Measurements from ENCODE around the gene HS6ST2.

Gene HS6ST2

GRCh38 chrX:132664273-132664672, 294.2 kb downstream of the HS6ST2 start:
- Mint-ChIP-seq H3K36me3 (no peaks in the 10 kb centered on the region), H3K9me3 (no peaks in the 10 kb centered on the region), H3K4me3 (no peak overlapping the region), H3K27me3 (peaks cover 3% of the 10 kb centered on the region), H3K4me1 (no peaks in the 10 kb centered on the region), H3K27ac (no peak overlapping the region)
- DNase-seq = no peak
- CTCF ChIA-PET = no interaction called here

GRCh38 chrX:132662844-132663243, 295.6 kb downstream of the HS6ST2 start:
- no peaks in the 10 kb centered on the region for H3K9me3 Mint-ChIP-seq
- CTCF ChIA-PET = no interaction called here
- no peak for DNase-seq
- no peak overlapping the region for H3K27ac Mint-ChIP-seq
- H3K4me1 Mint-ChIP-seq = no peaks in the 10 kb centered on the region
- H3K27me3 Mint-ChIP-seq = peaks cover 3% of the 10 kb centered on the region
- H3K4me3 Mint-ChIP-seq = no peak overlapping the region
- no peaks in the 10 kb centered on the region for H3K36me3 Mint-ChIP-seq

- H3K36me3 Mint-ChIP-seq = no peaks in the 10 kb centered on the region
- no peak overlapping the region for H3K27ac Mint-ChIP-seq
- no peak for DNase-seq
- CTCF ChIA-PET = no interaction called here
- no peaks in the 10 kb centered on the region for H3K4me1 Mint-ChIP-seq
- H3K9me3 Mint-ChIP-seq = no peaks in the 10 kb centered on the region
- H3K4me3 Mint-ChIP-seq = no peak overlapping the region
- no peaks in the 10 kb centered on the region for H3K27me3 Mint-ChIP-seq
Measured at GRCh38 chrX:132657876-132658275, 300.6 kb downstream of the HS6ST2 start.

- no peaks in the 10 kb centered on the region for H3K27me3 Mint-ChIP-seq
Measured at GRCh38 chrX:132652871-132653270, 305.6 kb downstream of the HS6ST2 start.

GRCh38 chrX:132651421-132652086, 306.9 kb downstream of the HS6ST2 start:
- Mint-ChIP-seq H3K27ac (no peak overlapping the region), H3K4me3 (no peak overlapping the region), H3K27me3 (no peaks in the 10 kb centered on the region), H3K9me3 (no peaks in the 10 kb centered on the region), H3K4me1 (no peaks in the 10 kb centered on the region), H3K36me3 (no peaks in the 10 kb centered on the region)
- CTCF ChIA-PET = no interaction called here
- no peak for DNase-seq

More at GRCh38 chrX:132652871-132653270, 305.6 kb downstream of the HS6ST2 start:
- Mint-ChIP-seq H3K36me3 (no peaks in the 10 kb centered on the region), H3K4me3 (no peak overlapping the region), H3K4me1 (no peaks in the 10 kb centered on the region), H3K9me3 (no peaks in the 10 kb centered on the region), H3K27ac (no peak overlapping the region)
- CTCF ChIA-PET = interaction anchor here (0.6 kb wide), 1 partner anchor 319 kb away, joined by 3 read pairs; no protein-coding TSS in a partner anchor
- no peak for DNase-seq

- no peaks in the 10 kb centered on the region for H3K27me3 Mint-ChIP-seq
- H3K36me3 Mint-ChIP-seq = no peaks in the 10 kb centered on the region
- no peaks in the 10 kb centered on the region for H3K9me3 Mint-ChIP-seq
- no peak overlapping the region for H3K4me3 Mint-ChIP-seq
- CTCF ChIA-PET = no interaction called here
- no peaks in the 10 kb centered on the region for H3K4me1 Mint-ChIP-seq
- H3K27ac Mint-ChIP-seq = no peak overlapping the region
- no peak for DNase-seq
Measured at GRCh38 chrX:132648895-132649294, 309.5 kb downstream of the HS6ST2 start.

- Mint-ChIP-seq H3K27me3 (peaks cover 8% of the 10 kb centered on the region), H3K36me3 (no peaks in the 10 kb centered on the region), H3K4me1 (no peaks in the 10 kb centered on the region), H3K27ac (no peak overlapping the region), H3K4me3 (no peak overlapping the region), H3K9me3 (no peaks in the 10 kb centered on the region)
- DNase-seq = no peak
- CTCF ChIA-PET = no interaction called here
Measured at GRCh38 chrX:132639446-132639845, 319.0 kb downstream of the HS6ST2 start.

- Mint-ChIP-seq H3K9me3 (no peaks in the 10 kb centered on the region), H3K36me3 (no peaks in the 10 kb centered on the region), H3K4me1 (no peaks in the 10 kb centered on the region), H3K27ac (no peak overlapping the region), H3K4me3 (no peak overlapping the region), H3K27me3 (peaks cover 8% of the 10 kb centered on the region)
- CTCF ChIA-PET = no interaction called here
- no peak for DNase-seq
Measured at GRCh38 chrX:132638313-132638712, 320.1 kb downstream of the HS6ST2 start.

GRCh38 chrX:132636080-132636479, 322.3 kb downstream of the HS6ST2 start:
- Mint-ChIP-seq H3K4me1 (no peaks in the 10 kb centered on the region), H3K27me3 (peaks cover 8% of the 10 kb centered on the region), H3K9me3 (no peaks in the 10 kb centered on the region), H3K36me3 (no peaks in the 10 kb centered on the region), H3K27ac (no peak overlapping the region), H3K4me3 (no peak overlapping the region)
- no peak for DNase-seq
- CTCF ChIA-PET = no interaction called here

- Mint-ChIP-seq H3K27me3 (peaks cover 6% of the 10 kb centered on the region), H3K9me3 (no peaks in the 10 kb centered on the region), H3K36me3 (no peaks in the 10 kb centered on the region), H3K4me3 (no peak overlapping the region), H3K27ac (no peak overlapping the region), H3K4me1 (no peaks in the 10 kb centered on the region)
- CTCF ChIA-PET = no interaction called here
- no peak for DNase-seq
Measured at GRCh38 chrX:132634521-132634920, 323.9 kb downstream of the HS6ST2 start.

GRCh38 chrX:132631579-132632232, 326.7 kb downstream of the HS6ST2 start:
- peaks cover 3% of the 10 kb centered on the region for H3K27me3 Mint-ChIP-seq
- DNase-seq = no peak
- CTCF ChIA-PET = interaction anchor here (0.6 to 1.7 kb wide), 9 partner anchors 10 to 804 kb away, joined by 3 to 6 read pairs (median 4); partner anchors contain the start of gene RAP2C
- no peak overlapping the region for H3K27ac Mint-ChIP-seq
- H3K4me3 Mint-ChIP-seq = no peak overlapping the region
- no peaks in the 10 kb centered on the region for H3K9me3 Mint-ChIP-seq
- H3K36me3 Mint-ChIP-seq = no peaks in the 10 kb centered on the region
- H3K4me1 Mint-ChIP-seq = no peaks in the 10 kb centered on the region

- no peak for DNase-seq
- H3K27me3 Mint-ChIP-seq = peaks cover 3% of the 10 kb centered on the region
- H3K36me3 Mint-ChIP-seq = no peaks in the 10 kb centered on the region
- no peak overlapping the region for H3K4me3 Mint-ChIP-seq
- H3K4me1 Mint-ChIP-seq = no peaks in the 10 kb centered on the region
- H3K9me3 Mint-ChIP-seq = no peaks in the 10 kb centered on the region
- CTCF ChIA-PET = interaction anchor here (1.0 kb wide), 2 partner anchors 9 to 11 kb away, joined by 4 read pairs; no protein-coding TSS in a partner anchor
- H3K27ac Mint-ChIP-seq = no peak overlapping the region
Measured at GRCh38 chrX:132624466-132624865, 334.0 kb downstream of the HS6ST2 start.

GRCh38 chrX:132623942-132624341, 334.5 kb downstream of the HS6ST2 start:
- no peak overlapping the region for H3K4me3 Mint-ChIP-seq

GRCh38 chrX:132623300-132623699, 335.1 kb downstream of the HS6ST2 start:
- H3K36me3 Mint-ChIP-seq = no peaks in the 10 kb centered on the region
- H3K27me3 Mint-ChIP-seq = peaks cover 2% of the 10 kb centered on the region
- no peak overlapping the region for H3K27ac Mint-ChIP-seq
- CTCF ChIA-PET = interaction anchor here (1.0 to 1.3 kb wide), 2 partner anchors 10 to 11 kb away, joined by 3 to 4 read pairs; no protein-coding TSS in a partner anchor
- H3K4me3 Mint-ChIP-seq = no peak overlapping the region
- H3K4me1 Mint-ChIP-seq = no peaks in the 10 kb centered on the region
- no peak for DNase-seq
- no peaks in the 10 kb centered on the region for H3K9me3 Mint-ChIP-seq

More at GRCh38 chrX:132623942-132624341, 334.5 kb downstream of the HS6ST2 start:
- CTCF ChIA-PET = interaction anchor here (1.0 kb wide), 2 partner anchors 9 to 11 kb away, joined by 4 read pairs; no protein-coding TSS in a partner anchor
- Mint-ChIP-seq H3K4me1 (no peaks in the 10 kb centered on the region), H3K27ac (no peak overlapping the region), H3K27me3 (peaks cover 3% of the 10 kb centered on the region), H3K36me3 (no peaks in the 10 kb centered on the region), H3K9me3 (no peaks in the 10 kb centered on the region)
- no peak for DNase-seq

GRCh38 chrX:132622130-132622529, 336.3 kb downstream of the HS6ST2 start:
- peak; percentile 21 for DNase-seq
- no peaks in the 10 kb centered on the region for H3K27me3 Mint-ChIP-seq
- H3K4me3 Mint-ChIP-seq = no peak overlapping the region
- CTCF ChIA-PET = interaction anchor here (0.7 to 1.8 kb wide), 4 partner anchors 9 to 402 kb away, joined by 3 to 5 read pairs (median 3); partner anchors contain the start of gene RAP2C
- no peaks in the 10 kb centered on the region for H3K9me3 Mint-ChIP-seq
- H3K36me3 Mint-ChIP-seq = no peaks in the 10 kb centered on the region
- H3K4me1 Mint-ChIP-seq = no peaks in the 10 kb centered on the region
- H3K27ac Mint-ChIP-seq = no peak overlapping the region
